GM18861 (cell line): Measurements from ENCODE around the gene SORCS2.

Experiments
- ATAC-seq: cut with Tn5 transposase; IDR thresholded peaks from one replicate; pipeline ENCODE4 v1.9.1; 2021; ENCODE audit not compliant: unreplicated experiment

The SORCS2 gene

GRCh38 chr4:7487998-7488671 lies 295.8 kb downstream of the SORCS2 start:
- ATAC-seq, result no peak

- ATAC-seq, result no peak
Observed at GRCh38 chr4:7491915-7492314, 299.6 kb downstream of the SORCS2 start.

GRCh38 chr4:7498446-7499200 lies 306.3 kb downstream of the SORCS2 start:
- no peak for ATAC-seq

GRCh38 chr4:7499661-7500060 lies 307.3 kb downstream of the SORCS2 start:
- ATAC-seq, result no peak

- ATAC-seq, result no peak
Observed at GRCh38 chr4:7500404-7500803, 308.1 kb downstream of the SORCS2 start.

GRCh38 chr4:7501314-7501713 lies 309.0 kb downstream of the SORCS2 start:
- ATAC-seq, result no peak

- no peak for ATAC-seq
Observed at GRCh38 chr4:7501873-7502272, 309.5 kb downstream of the SORCS2 start.

GRCh38 chr4:7503559-7504249 lies 311.4 kb downstream of the SORCS2 start:
- no peak for ATAC-seq

GRCh38 chr4:7505116-7505900 lies 313.0 kb downstream of the SORCS2 start:
- ATAC-seq, result no peak

GRCh38 chr4:7506119-7506518 lies 313.8 kb downstream of the SORCS2 start:
- no peak for ATAC-seq

GRCh38 chr4:7506572-7506971 lies 314.2 kb downstream of the SORCS2 start:
- no peak for ATAC-seq

- ATAC-seq, result no peak
Observed at GRCh38 chr4:7507381-7507780, 315.0 kb downstream of the SORCS2 start.

GRCh38 chr4:7510066-7510465 lies 317.7 kb downstream of the SORCS2 start:
- no peak for ATAC-seq

- ATAC-seq, result no peak
Observed at GRCh38 chr4:7510538-7510937, 318.2 kb downstream of the SORCS2 start.

- ATAC-seq, result no peak
Observed at GRCh38 chr4:7511525-7511924, 319.2 kb downstream of the SORCS2 start.

- no peak for ATAC-seq
Observed at GRCh38 chr4:7512428-7512827, 320.1 kb downstream of the SORCS2 start.

GRCh38 chr4:7512946-7513345 lies 320.6 kb downstream of the SORCS2 start:
- no peak for ATAC-seq

- no peak for ATAC-seq
Observed at GRCh38 chr4:7513671-7514070, 321.3 kb downstream of the SORCS2 start.

- no peak for ATAC-seq
Observed at GRCh38 chr4:7514281-7514680, 321.9 kb downstream of the SORCS2 start.

GRCh38 chr4:7514789-7515188 lies 322.5 kb downstream of the SORCS2 start:
- no peak for ATAC-seq

GRCh38 chr4:7515390-7515902 lies 323.1 kb downstream of the SORCS2 start:
- no peak for ATAC-seq
